H9 (cell line): Measurements from ENCODE around the gene MRC2. TPM values are rescaled to one million over a fixed set of nuclear protein-coding genes. Genes with fewer than 3 reads are reported as not detected.

Experiments used
- DNase-seq: peaks from one replicate; pipeline ENCODE4 v3.0.0-alpha.2; 2017
- H2AFZ ChIP-seq: one replicate; pipeline ENCODE4 v1.6.1; 2013; ENCODE audit warnings: mild to moderate bottlenecking, low read length, control low read depth, moderate library complexity
- H2AK5ac ChIP-seq: 2 replicates; pipeline ENCODE4 v1.6.1; 2013; ENCODE audit warnings: low read length, control low read depth, mixed read lengths; ENCODE audit not compliant: insufficient read length
- H2BK120ac ChIP-seq: one replicate; pipeline ENCODE4 v1.6.1; 2013; ENCODE audit warnings: low read depth, mild to moderate bottlenecking, low read length, control low read depth, inconsistent platforms; ENCODE audit not compliant: poor library complexity, severe bottlenecking
- H2BK12ac ChIP-seq: 2 replicates; pipeline ENCODE4 v1.6.1; 2013; ENCODE audit warnings: low read length, control low read depth, mixed read lengths, low read depth; ENCODE audit not compliant: insufficient read length
- H2BK15ac ChIP-seq: 2 replicates; pipeline ENCODE4 v1.6.1; 2013; ENCODE audit warnings: low read depth, low read length, control low read depth
- H2BK20ac ChIP-seq: one replicate; pipeline ENCODE4 v1.6.1; 2013; ENCODE audit warnings: low read depth, mild to moderate bottlenecking, low read length, control low read depth, inconsistent platforms; ENCODE audit not compliant: poor library complexity, severe bottlenecking
- H2BK5ac ChIP-seq: 2 replicates; pipeline ENCODE4 v1.6.1; 2013; ENCODE audit warnings: low read length, control low read depth, mixed read lengths; ENCODE audit not compliant: insufficient read length
- H3K14ac ChIP-seq: 2 replicates; pipeline ENCODE4 v1.6.1; 2013; ENCODE audit warnings: low read length, control low read depth; ENCODE audit not compliant: insufficient read depth
- H3K18ac ChIP-seq: 2 replicates; pipeline ENCODE4 v1.6.1; 2013; ENCODE audit warnings: low read depth, mild to moderate bottlenecking, mixed read lengths, low read length, control low read depth; ENCODE audit not compliant: insufficient read length
- H3K23ac ChIP-seq: 2 replicates; pipeline ENCODE4 v1.6.1; 2013; ENCODE audit warnings: low read length, control low read depth, mixed read lengths, low read depth; ENCODE audit not compliant: insufficient read length
- H3K23me2 ChIP-seq: 2 replicates; pipeline ENCODE4 v1.6.1; 2013; ENCODE audit warnings: low read depth, mild to moderate bottlenecking, mixed read lengths, low read length, control low read depth; ENCODE audit not compliant: insufficient read length, poor library complexity, severe bottlenecking
- H3K27ac ChIP-seq: 2 replicates; pipeline ENCODE4 v1.5.1; 2013; ENCODE audit warnings: low read length, control low read depth, mixed read lengths, low read depth; ENCODE audit not compliant: insufficient read length
- H3K27me3 ChIP-seq: 2 replicates; pipeline ENCODE4 v1.6.1; 2013; ENCODE audit warnings: low read length, control low read depth, inconsistent platforms; ENCODE audit not compliant: insufficient read depth
- H3K4ac ChIP-seq: 2 replicates; pipeline ENCODE4 v1.6.1; 2013; ENCODE audit warnings: low read depth, mild to moderate bottlenecking, control low read depth, inconsistent platforms, low read length, moderate library complexity
- H3K4me1 ChIP-seq: 2 replicates; pipeline ENCODE4 v1.6.1; 2013; ENCODE audit warnings: low read length, control low read depth, inconsistent platforms; ENCODE audit not compliant: insufficient read depth
- H3K4me2 ChIP-seq: 2 replicates; pipeline ENCODE4 v1.6.1; 2013; ENCODE audit warnings: low read length, control low read depth, mixed read lengths; ENCODE audit not compliant: insufficient read length, insufficient read depth
- H3K56ac ChIP-seq: 2 replicates; pipeline ENCODE4 v1.6.1; 2013; ENCODE audit warnings: low read depth, mild to moderate bottlenecking, mixed read lengths, low read length, control low read depth; ENCODE audit not compliant: insufficient read length
- H3K79me1 ChIP-seq: 2 replicates; pipeline ENCODE4 v1.6.1; 2013; ENCODE audit warnings: low read depth, mild to moderate bottlenecking, moderate library complexity, low read length, control low read depth, inconsistent platforms; ENCODE audit not compliant: insufficient read depth, poor library complexity, severe bottlenecking
- H3K79me2 ChIP-seq: 2 replicates; pipeline ENCODE4 v1.6.1; 2013; ENCODE audit warnings: low read length, control low read depth, inconsistent platforms; ENCODE audit not compliant: insufficient read depth
- H3K9ac ChIP-seq: 2 replicates; pipeline ENCODE4 v1.6.1; 2013; ENCODE audit warnings: low read length, control low read depth, mixed read lengths; ENCODE audit not compliant: insufficient read length; ENCODE audit errors: extremely low read depth
- H3K9me3 ChIP-seq: one replicate; pipeline ENCODE4 v1.6.1; 2013; ENCODE audit warnings: low read depth, low read length, inconsistent platforms; ENCODE audit not compliant: control insufficient read depth
- H3T11ph ChIP-seq: one replicate; pipeline ENCODE4 v1.6.1; 2013; ENCODE audit warnings: mild to moderate bottlenecking, low read length, control low read depth, inconsistent platforms
- H4K20me1 ChIP-seq: one replicate; pipeline ENCODE4 v1.6.1; 2013; ENCODE audit not compliant: control insufficient read depth, insufficient read length, insufficient read depth
- H4K5ac ChIP-seq: 2 replicates; pipeline ENCODE4 v1.6.1; 2013; ENCODE audit warnings: low read depth, mild to moderate bottlenecking, mixed read lengths, low read length, control low read depth; ENCODE audit not compliant: insufficient read length
- H4K8ac ChIP-seq: replicated peaks from 2 replicates; pipeline ENCODE4 v1.6.1; 2013; ENCODE audit warnings: low read length, control low read depth, mixed read lengths, low read depth; ENCODE audit not compliant: insufficient read length
- H4K91ac ChIP-seq: 2 replicates; pipeline ENCODE4 v1.6.1; 2013; ENCODE audit warnings: low read depth, mild to moderate bottlenecking, moderate library complexity, mixed read lengths, low read length, control low read depth; ENCODE audit not compliant: insufficient read length
- H3K27ac Mint-ChIP-seq, 3 experiments: 2 replicates in 2 of 3; 3 replicates in 1 of 3; pipeline ENCODE4 v1.8.0; 2020 to 2021; ENCODE audit warnings: mixed read lengths in 3 of 3, mild to moderate bottlenecking in 1 of 3, moderate library complexity in 1 of 3
- H3K27me3 Mint-ChIP-seq: 2 replicates; pipeline ENCODE4 v1.8.0; 2021; ENCODE audit warnings: low read depth, mild to moderate bottlenecking, moderate library complexity, mixed read lengths
- H3K36me3 Mint-ChIP-seq, 3 experiments: 2 replicates in 2 of 3; 3 replicates in 1 of 3; pipeline ENCODE4 v1.8.0; 2020 to 2021; ENCODE audit warnings: low read depth in 3 of 3, mixed read lengths in 3 of 3; ENCODE audit not compliant: insufficient read depth in 1 of 3
- H3K4me1 Mint-ChIP-seq, 2 experiments: 2 replicates each; pipeline ENCODE4 v1.8.0; 2020; ENCODE audit warnings: mixed read lengths in 2 of 2
- H3K4me3 Mint-ChIP-seq, 2 experiments: 2 replicates in 1 of 2; 3 replicates in 1 of 2; pipeline ENCODE4 v1.8.0; 2020 to 2021; ENCODE audit warnings: mild to moderate bottlenecking in 2 of 2, mixed read lengths in 2 of 2, moderate library complexity in 1 of 2
- H3K9me3 Mint-ChIP-seq, 2 experiments: 2 replicates in 1 of 2; 3 replicates in 1 of 2; pipeline ENCODE4 v1.8.0; 2020; ENCODE audit warnings: mild to moderate bottlenecking in 2 of 2, mixed read lengths in 2 of 2, moderate library complexity in 1 of 2
- WGBS: extraction: QIAGEN DNeasy Blood & Tissue Kit; methylation state at CpG from one replicate; pipeline ENCODE4 v1.1.7; 2013; ENCODE audit warnings: missing lambda C conversion rate, low lambda C conversion rate, mixed read lengths; ENCODE audit not compliant: insufficient read length; ENCODE audit errors: extremely low coverage; 5-methylcytosine and 5-hydroxymethylcytosine counted together
- total RNA-seq: library from RNA; stranded (reverse); gene quantifications from 2 replicates; pipeline ENCODE4 v1.2.1, GENCODE V29; 2021
- TF ChIP-seq, protein P1 (sequence below): fragments of 200-600 bp; sonication (generic); conservative IDR thresholded peaks from 3 replicates; pipeline ENCODE4 v1.8.0; 2021; ENCODE audit warnings: antibody characterized with exemption, mild to moderate bottlenecking

The MRC2 gene
- total RNA-seq, 1 experiment from 2014 or later, result 18.7 TPM

DNA sequence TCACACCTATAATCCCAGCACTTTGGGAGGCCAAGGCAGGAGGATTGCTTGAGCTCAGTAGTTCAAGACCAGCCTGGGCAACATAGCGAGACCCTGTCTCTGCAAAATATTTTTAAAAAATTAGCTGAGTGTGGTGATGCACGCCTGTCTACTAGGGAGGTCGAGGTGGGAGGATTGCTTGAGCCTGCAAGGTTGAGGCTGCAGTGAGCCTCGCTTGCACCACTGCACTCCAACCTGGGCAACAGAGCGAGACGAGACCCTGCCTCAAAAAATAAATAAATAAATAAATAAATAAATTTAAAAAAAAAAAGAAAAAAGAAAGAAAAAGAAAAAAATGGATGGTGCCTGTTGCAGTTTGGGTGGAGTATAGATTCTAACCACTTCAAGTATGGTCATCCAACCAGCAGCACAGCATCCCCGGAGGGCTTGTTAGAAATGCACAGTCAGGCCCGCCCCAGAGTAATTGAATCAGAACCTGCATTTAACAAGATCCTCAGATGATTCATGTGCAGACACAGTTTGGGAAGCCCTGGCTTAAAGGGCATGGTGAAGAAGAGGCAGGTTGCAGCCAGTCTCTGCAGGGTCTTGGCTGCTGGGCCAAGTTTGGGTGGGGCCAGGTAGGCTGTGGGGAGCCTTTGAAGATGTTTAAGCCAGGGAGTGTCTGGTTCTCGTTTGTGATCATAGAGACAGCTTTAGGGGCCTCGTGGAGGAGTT, 40.8 kb downstream of the MRC2 start:
- Mint-ChIP-seq H3K4me3 (no peak overlapping the region), H3K4me1 (peaks cover 5 to 16% of the 10 kb centered on the region in 2 experiments; a peak in 3 of 4 replicates), H3K27ac (peak overlapping the region in 1 of 3 experiments; percentile 14; a peak in 2 of 7 replicates), H3K27me3 (no peaks in the 10 kb centered on the region), H3K36me3 (0 out of 7 replicates have a peak, but pooled peaks cover 0 to 7% (median 0%) of the 10 kb centered on the region in 3 experiments), H3K9me3 (no peaks in the 10 kb centered on the region)
- Histone ChIP-seq H2AK5ac (no peak overlapping the region), H4K20me1 (no peaks in the 10 kb centered on the region), H3K18ac (no peak overlapping the region), H4K8ac (no peak overlapping the region), H2BK5ac (no peak overlapping the region), H3K4me2 (no peak overlapping the region), H4K5ac (no peak overlapping the region), H4K91ac (no peak overlapping the region), H2BK120ac (no peak overlapping the region), H2BK12ac (no peak overlapping the region), H3K79me2 (no peaks in the 10 kb centered on the region), H3K27me3 (no peaks in the 10 kb centered on the region), H2BK15ac (no peak overlapping the region), H3K9ac (no peak overlapping the region), H3K27ac (no peak overlapping the region), H3K4me1 (no peaks in the 10 kb centered on the region), H3K14ac (no peak overlapping the region), H3K79me1 (no peaks in the 10 kb centered on the region), H2AFZ (no peak overlapping the region), H2BK20ac (no peak overlapping the region), H3K23me2 (no peaks in the 10 kb centered on the region), H3K23ac (no peak overlapping the region), H3K4ac (no peak overlapping the region), H3T11ph (no peak overlapping the region), H3K56ac (no peak overlapping the region), H3K9me3 (no peaks in the 10 kb centered on the region)
- WGBS, result no CpG with 5 or more reads among the region's 10 CpGs
- DNase-seq, result no peak
- TF ChIP-seq, protein P1, sequence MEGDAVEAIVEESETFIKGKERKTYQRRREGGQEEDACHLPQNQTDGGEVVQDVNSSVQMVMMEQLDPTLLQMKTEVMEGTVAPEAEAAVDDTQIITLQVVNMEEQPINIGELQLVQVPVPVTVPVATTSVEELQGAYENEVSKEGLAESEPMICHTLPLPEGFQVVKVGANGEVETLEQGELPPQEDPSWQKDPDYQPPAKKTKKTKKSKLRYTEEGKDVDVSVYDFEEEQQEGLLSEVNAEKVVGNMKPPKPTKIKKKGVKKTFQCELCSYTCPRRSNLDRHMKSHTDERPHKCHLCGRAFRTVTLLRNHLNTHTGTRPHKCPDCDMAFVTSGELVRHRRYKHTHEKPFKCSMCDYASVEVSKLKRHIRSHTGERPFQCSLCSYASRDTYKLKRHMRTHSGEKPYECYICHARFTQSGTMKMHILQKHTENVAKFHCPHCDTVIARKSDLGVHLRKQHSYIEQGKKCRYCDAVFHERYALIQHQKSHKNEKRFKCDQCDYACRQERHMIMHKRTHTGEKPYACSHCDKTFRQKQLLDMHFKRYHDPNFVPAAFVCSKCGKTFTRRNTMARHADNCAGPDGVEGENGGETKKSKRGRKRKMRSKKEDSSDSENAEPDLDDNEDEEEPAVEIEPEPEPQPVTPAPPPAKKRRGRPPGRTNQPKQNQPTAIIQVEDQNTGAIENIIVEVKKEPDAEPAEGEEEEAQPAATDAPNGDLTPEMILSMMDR, result no peak
